ENCODE data around the gene CAMK1D. TPM values are rescaled to one million over a fixed set of nuclear protein-coding genes. Genes with fewer than 3 reads are reported as not detected.

Gene CAMK1D
- total RNA-seq, 1 donor from 2014 or later, result 6.5 TPM

- no peak overlapping the region for H3K4me3 Mint-ChIP-seq
- no peaks in the 10 kb centered on the region for H3K36me3 Mint-ChIP-seq (ENCODE audit: low read depth)
- H3K27me3 Mint-ChIP-seq (ENCODE audit: low read depth), result no peaks in the 10 kb centered on the region
- no peaks in the 10 kb centered on the region for H3K9me3 Mint-ChIP-seq
- no peak for DNase-seq (ENCODE audit: low read depth, low spot score)
- TF ChIP-seq, protein P1, sequence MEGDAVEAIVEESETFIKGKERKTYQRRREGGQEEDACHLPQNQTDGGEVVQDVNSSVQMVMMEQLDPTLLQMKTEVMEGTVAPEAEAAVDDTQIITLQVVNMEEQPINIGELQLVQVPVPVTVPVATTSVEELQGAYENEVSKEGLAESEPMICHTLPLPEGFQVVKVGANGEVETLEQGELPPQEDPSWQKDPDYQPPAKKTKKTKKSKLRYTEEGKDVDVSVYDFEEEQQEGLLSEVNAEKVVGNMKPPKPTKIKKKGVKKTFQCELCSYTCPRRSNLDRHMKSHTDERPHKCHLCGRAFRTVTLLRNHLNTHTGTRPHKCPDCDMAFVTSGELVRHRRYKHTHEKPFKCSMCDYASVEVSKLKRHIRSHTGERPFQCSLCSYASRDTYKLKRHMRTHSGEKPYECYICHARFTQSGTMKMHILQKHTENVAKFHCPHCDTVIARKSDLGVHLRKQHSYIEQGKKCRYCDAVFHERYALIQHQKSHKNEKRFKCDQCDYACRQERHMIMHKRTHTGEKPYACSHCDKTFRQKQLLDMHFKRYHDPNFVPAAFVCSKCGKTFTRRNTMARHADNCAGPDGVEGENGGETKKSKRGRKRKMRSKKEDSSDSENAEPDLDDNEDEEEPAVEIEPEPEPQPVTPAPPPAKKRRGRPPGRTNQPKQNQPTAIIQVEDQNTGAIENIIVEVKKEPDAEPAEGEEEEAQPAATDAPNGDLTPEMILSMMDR (conservative IDR thresholded peaks at IDR 0.05), result no peak
- peaks cover 13% of the 10 kb centered on the region for H3K4me1 Mint-ChIP-seq
- no peak overlapping the region for H3K27ac Mint-ChIP-seq (ENCODE audit: unreplicated experiment)
Observed at GRCh38 chr10:12337453-12338372, 11.6 kb upstream of the CAMK1D start.

DNA sequence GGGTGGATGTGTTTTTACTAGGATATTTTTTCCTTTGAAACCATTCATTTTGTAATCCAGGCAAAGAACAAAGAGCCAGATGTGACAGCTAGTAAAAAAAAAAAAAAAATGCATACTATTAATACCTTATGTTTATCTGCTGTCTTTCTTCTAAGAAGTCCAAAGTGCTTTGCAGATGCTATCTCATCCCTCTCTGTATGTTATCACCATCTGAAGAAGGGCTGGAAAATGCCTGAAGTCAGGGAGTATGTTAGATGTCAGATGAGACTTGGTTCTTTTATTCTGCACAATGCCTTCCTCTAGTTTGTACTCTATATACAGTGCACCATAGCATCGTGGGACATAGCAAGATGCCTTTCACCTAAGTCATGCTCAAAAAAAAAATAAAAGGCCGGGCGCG, 10.4 kb upstream of the CAMK1D start:
- no peak overlapping the region for H3K27ac Mint-ChIP-seq (ENCODE audit: unreplicated experiment)

GRCh38 chr10:12340371-12340770, 9.0 kb upstream of the CAMK1D start:
- peaks cover 5% of the 10 kb centered on the region for H3K4me1 Mint-ChIP-seq
- no peak overlapping the region for H3K4me3 Mint-ChIP-seq
- DNase-seq (ENCODE audit: low read depth, low spot score), result no peak
- no peaks in the 10 kb centered on the region for H3K36me3 Mint-ChIP-seq (ENCODE audit: low read depth)
- peaks cover 4% of the 10 kb centered on the region for H3K27me3 Mint-ChIP-seq (ENCODE audit: low read depth)
- TF ChIP-seq, protein P1 (conservative IDR thresholded peaks at IDR 0.05), result no peak
- H3K27ac Mint-ChIP-seq (ENCODE audit: unreplicated experiment), result no peak overlapping the region
- no peaks in the 10 kb centered on the region for H3K9me3 Mint-ChIP-seq

More for the DNA sequence above, 10.4 kb upstream of the CAMK1D start:
- no peaks in the 10 kb centered on the region for H3K36me3 Mint-ChIP-seq (ENCODE audit: low read depth)
- no peak for DNase-seq (ENCODE audit: low read depth, low spot score)
- H3K9me3 Mint-ChIP-seq, result no peaks in the 10 kb centered on the region
- H3K27me3 Mint-ChIP-seq (ENCODE audit: low read depth), result no peaks in the 10 kb centered on the region
- H3K4me1 Mint-ChIP-seq, result peaks cover 7% of the 10 kb centered on the region
- TF ChIP-seq, protein P1 (conservative IDR thresholded peaks at IDR 0.05), result no peak
- H3K4me3 Mint-ChIP-seq, result no peak overlapping the region

DNA sequence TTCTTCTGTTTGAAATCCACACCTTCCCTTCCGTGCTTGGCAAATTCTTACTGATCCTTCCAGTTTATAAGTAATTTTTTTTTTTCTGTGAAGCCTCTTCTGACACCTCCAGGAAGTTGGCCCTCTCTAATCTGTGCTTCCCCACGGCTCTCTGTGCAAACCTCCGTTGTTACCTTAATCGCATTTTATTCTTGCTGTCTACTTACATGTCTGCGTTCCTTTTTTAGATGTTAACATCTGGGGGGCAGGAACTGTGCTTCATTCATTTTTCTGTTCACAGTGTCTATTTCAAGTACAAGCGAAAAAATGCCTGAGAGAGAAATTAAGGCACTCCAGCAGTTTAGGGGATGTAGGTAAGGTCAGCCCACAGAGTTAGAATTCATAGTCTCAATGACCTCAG, 8.4 kb upstream of the CAMK1D start:
- TF ChIP-seq, protein P1 (conservative IDR thresholded peaks at IDR 0.05), result no peak
- H3K9me3 Mint-ChIP-seq, result no peaks in the 10 kb centered on the region
- no peak for DNase-seq (ENCODE audit: low read depth, low spot score)
- peaks cover 5% of the 10 kb centered on the region for H3K4me1 Mint-ChIP-seq
- H3K4me3 Mint-ChIP-seq, result no peak overlapping the region
- H3K27me3 Mint-ChIP-seq (ENCODE audit: low read depth), result peaks cover 4% of the 10 kb centered on the region
- H3K36me3 Mint-ChIP-seq (ENCODE audit: low read depth), result no peaks in the 10 kb centered on the region
- no peak overlapping the region for H3K27ac Mint-ChIP-seq (ENCODE audit: unreplicated experiment)

DNA sequence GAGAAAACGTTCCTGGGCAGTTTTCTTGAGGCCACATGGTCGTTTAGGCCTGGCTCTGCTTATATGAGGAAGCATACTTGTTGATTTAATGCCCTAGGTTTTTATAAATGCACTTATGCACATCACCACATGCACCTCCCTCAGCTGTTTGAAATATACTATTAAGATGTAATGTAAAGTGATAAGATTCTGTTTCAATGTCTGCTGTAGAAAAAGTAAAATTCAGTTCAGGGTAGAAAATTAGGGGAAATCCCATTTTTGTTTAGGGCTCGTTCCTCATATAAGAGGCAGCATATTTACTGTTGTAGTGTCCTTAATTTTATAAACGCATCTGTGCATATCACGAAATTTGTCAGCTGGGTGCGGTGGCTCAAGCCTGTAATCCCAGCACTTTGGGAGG, 7.8 kb upstream of the CAMK1D start:
- H3K36me3 Mint-ChIP-seq (ENCODE audit: low read depth), result no peaks in the 10 kb centered on the region
- H3K4me1 Mint-ChIP-seq, result peaks cover 5% of the 10 kb centered on the region
- H3K9me3 Mint-ChIP-seq, result no peaks in the 10 kb centered on the region
- H3K4me3 Mint-ChIP-seq, result no peak overlapping the region
- DNase-seq (ENCODE audit: low read depth, low spot score), result no peak
- TF ChIP-seq, protein P1 (conservative IDR thresholded peaks at IDR 0.05), result no peak
- H3K27me3 Mint-ChIP-seq (ENCODE audit: low read depth), result peaks cover 4% of the 10 kb centered on the region
- no peak overlapping the region for H3K27ac Mint-ChIP-seq (ENCODE audit: unreplicated experiment)

All from neural crest cell (in vitro differentiated cells).